ENCODE data around the gene KYNU.
"Not testable (repeated sequence)": the region's sequence is repeated elsewhere in the genome, so short reads cannot be mapped to it uniquely, and the experiment has no call there.

The KYNU gene

DNA sequence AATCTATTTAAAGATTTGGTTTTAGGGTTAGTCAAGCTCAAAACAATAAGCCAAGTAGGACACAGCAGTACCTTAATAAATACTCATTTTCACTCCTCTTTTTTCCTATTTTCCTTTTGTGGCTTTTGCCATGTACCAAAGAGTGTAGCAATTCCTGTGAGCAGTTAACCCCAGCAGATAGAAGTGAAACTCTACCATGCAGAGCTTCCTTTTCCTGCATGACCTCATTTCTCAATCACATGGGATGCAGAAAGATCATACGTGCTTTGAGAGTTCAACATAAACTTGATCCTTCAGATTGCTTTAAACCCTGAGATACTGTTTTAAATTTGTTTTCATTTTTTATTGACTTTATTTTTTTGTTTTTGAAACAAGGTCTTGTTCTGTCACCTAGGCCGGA is 152.7 kb downstream of the KYNU start:
- Histone ChIP-seq H3K27ac (no peak overlapping the region), H3K27me3 (replicated peaks) (no peaks in the 10 kb centered on the region), H3K4me3 (ENCODE audit: low read depth, low read length) (no peak overlapping the region), H3K36me3 (replicated peaks) (no peaks in the 10 kb centered on the region)
- in situ Hi-C loops (cut with HindIII; ENCODE audit: low pct_ligation_motif_present, low sequenced_read_pairs) = no loop called here
- TF ChIP-seq, protein P1, sequence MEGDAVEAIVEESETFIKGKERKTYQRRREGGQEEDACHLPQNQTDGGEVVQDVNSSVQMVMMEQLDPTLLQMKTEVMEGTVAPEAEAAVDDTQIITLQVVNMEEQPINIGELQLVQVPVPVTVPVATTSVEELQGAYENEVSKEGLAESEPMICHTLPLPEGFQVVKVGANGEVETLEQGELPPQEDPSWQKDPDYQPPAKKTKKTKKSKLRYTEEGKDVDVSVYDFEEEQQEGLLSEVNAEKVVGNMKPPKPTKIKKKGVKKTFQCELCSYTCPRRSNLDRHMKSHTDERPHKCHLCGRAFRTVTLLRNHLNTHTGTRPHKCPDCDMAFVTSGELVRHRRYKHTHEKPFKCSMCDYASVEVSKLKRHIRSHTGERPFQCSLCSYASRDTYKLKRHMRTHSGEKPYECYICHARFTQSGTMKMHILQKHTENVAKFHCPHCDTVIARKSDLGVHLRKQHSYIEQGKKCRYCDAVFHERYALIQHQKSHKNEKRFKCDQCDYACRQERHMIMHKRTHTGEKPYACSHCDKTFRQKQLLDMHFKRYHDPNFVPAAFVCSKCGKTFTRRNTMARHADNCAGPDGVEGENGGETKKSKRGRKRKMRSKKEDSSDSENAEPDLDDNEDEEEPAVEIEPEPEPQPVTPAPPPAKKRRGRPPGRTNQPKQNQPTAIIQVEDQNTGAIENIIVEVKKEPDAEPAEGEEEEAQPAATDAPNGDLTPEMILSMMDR (IDR thresholded peaks at IDR 0.05; ENCODE audit: low read depth, low read length, missing control alignments) = no peak
- no peak for DNase-seq

DNA sequence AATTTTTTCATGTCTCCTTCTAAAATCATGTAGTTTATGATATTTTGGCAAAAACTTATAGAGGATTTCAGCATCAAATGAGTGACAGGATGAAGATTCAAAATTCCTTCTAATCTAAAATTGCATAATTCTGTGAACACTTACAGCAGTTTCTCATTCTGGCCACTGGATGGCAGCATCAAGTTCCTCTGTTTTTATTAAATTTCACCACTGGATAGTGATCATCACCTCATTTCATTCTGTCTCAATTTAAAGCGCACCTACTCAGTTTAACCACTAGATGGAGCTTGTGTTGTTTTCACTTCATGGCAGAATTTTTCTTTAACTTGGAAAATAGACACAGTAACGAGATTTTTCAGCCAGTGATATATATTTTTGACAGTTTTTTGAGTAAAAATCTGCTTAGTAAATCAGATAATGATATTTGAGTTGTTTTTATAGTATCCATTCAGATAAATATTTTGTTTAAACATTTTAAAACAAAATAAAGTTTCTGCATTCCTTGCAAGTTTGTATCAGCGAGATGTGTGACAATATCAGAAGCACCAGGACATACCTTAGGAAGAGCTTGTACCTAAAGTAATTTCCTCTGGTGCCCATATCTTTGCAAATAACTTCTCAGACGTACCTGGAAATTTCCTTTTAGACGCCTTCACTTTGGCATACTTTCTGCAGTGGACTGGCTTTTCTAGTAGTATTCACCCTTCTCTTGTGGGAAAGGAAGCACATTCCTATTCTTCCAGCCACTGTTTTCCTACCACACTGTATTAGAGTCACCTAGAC is 157.0 kb downstream of the KYNU start:
- DNase-seq = peak; percentile 80
- TF ChIP-seq, protein P1 (IDR thresholded peaks at IDR 0.05; ENCODE audit: low read depth, low read length, missing control alignments) = peak; percentile 79
- in situ Hi-C loops (cut with HindIII; ENCODE audit: low pct_ligation_motif_present, low sequenced_read_pairs) = no loop called here

DNA sequence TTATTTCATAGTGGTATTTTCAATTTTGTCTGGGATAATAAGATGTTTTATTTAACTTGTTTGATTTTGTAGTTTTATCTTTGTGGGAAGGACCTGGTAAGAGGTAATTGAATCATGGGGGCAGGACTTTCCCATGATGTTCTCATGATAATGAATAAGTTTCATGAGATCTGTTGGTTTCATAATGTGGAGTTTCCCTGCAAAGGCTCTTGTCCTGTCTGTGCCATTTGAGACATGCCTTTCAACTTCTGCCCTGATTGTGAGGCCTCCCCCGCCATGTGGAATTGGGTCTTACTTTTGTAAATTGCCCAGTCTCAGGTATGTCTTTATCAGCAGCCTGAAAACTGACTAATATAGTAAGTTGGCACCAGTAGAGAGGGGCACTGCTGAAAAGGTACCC is 174.0 kb downstream of the KYNU start:
- TF ChIP-seq, protein P1 (IDR thresholded peaks at IDR 0.05; ENCODE audit: low read depth, low read length, missing control alignments) = no peak
- no peak for DNase-seq
- Histone ChIP-seq H3K27ac (no peak overlapping the region), H3K27me3 (replicated peaks) (no peaks in the 10 kb centered on the region), H3K4me3 (ENCODE audit: low read depth, low read length) (no peak overlapping the region), H3K36me3 (replicated peaks) (no peaks in the 10 kb centered on the region)
- in situ Hi-C loops (cut with HindIII; ENCODE audit: low pct_ligation_motif_present, low sequenced_read_pairs) = no loop called here

More for the DNA sequence above, 157.0 kb downstream of the KYNU start:
- Histone ChIP-seq H3K27me3 (replicated peaks) (no peaks in the 10 kb centered on the region), H3K4me3 (ENCODE audit: low read depth, low read length) (no peak overlapping the region), H3K36me3 (replicated peaks) (no peaks in the 10 kb centered on the region), H3K27ac (no peak overlapping the region)

DNA sequence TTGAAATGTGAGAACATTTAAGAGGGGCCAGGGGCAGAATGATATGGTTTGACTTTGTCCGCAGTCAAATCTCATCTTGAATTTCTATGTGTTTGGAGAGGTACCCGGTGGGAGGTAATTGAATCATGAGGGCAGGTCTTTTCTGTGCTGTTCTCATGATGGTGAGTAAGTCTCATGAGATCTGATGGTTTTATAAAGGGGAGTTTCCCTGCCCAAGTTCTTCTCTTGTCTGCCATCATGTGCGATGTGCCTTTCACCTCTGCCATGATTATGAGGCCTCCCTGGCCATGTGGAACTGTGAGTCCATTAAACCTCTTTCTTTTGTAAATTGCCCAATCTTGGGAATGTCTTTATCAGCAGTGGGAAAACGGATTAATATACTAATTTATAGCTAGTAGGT is 176.0 kb downstream of the KYNU start:
- H3K36me3 ChIP-seq (replicated peaks); H3K27me3 ChIP-seq (replicated peaks); in situ Hi-C loops (cut with HindIII; ENCODE audit: low pct_ligation_motif_present, low sequenced_read_pairs); H3K27ac ChIP-seq; H3K4me3 ChIP-seq (ENCODE audit: low read depth, low read length); DNase-seq: not testable (repeated sequence)

DNA sequence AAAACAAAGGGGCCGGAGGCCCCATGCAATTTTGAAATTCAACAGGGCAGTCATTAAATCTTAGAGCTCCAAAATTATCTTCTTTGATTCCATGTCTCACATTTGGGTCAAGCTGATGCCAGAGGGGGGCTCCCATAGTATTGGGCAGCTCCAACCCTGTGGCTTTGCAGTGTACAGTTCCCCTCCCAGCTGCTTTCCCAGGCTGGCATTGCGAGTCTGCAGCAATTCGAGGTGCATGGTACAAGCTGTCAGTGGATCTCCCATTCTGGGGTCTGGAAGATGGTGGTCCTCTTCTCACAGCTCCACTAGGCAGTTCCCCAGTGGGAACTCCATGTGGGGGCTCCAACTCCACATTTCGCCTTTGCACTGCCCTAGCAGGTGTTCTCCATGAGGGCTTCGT is 179.1 kb downstream of the KYNU start:
- Histone ChIP-seq H3K4me3 (ENCODE audit: low read depth, low read length) (no peak overlapping the region), H3K27me3 (replicated peaks) (no peaks in the 10 kb centered on the region), H3K36me3 (replicated peaks) (no peaks in the 10 kb centered on the region), H3K27ac (no peak overlapping the region)
- DNase-seq = no peak
- TF ChIP-seq, protein P1 (IDR thresholded peaks at IDR 0.05; ENCODE audit: low read depth, low read length, missing control alignments) = no peak
- in situ Hi-C loops (cut with HindIII; ENCODE audit: low pct_ligation_motif_present, low sequenced_read_pairs) = no loop called here

DNA sequence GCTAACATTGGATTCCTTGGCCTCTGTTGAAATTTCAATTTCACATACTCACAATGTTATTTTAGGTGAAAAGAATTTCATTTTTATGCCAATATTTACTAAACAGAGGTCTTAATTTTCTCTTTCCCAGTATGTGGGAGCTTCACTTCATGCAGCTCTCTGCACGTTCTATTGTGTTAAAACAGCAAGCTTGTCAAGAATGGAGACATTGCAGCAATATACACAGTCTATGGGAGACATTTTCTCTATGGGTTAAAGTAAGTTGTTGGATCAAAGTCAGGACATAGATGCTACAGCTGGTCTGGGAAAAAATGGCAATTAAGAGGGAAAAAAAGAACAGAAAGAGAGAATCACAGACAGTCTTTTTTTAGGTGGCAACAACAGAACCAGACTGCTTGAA is 181.4 kb downstream of the KYNU start:
- no peak overlapping the region for H3K27ac ChIP-seq
- DNase-seq = no peak
- no peak overlapping the region for H3K4me3 ChIP-seq (ENCODE audit: low read depth, low read length)
- in situ Hi-C loops (cut with HindIII; ENCODE audit: low pct_ligation_motif_present, low sequenced_read_pairs) = no loop called here
- TF ChIP-seq, protein P1 (IDR thresholded peaks at IDR 0.05; ENCODE audit: low read depth, low read length, missing control alignments) = no peak
- H3K36me3 ChIP-seq (replicated peaks) = no peaks in the 10 kb centered on the region
- no peaks in the 10 kb centered on the region for H3K27me3 ChIP-seq (replicated peaks)
